HG02678 (cell line): ENCODE measurements around the gene IFRD2.

ENCODE experiments used
- ATAC-seq: cut with Tn5 transposase; IDR thresholded peaks from one replicate; pipeline ENCODE4 v1.9.1; 2021; ENCODE audit warnings: mild to moderate bottlenecking, moderate library complexity; ENCODE audit not compliant: unreplicated experiment

Gene IFRD2

GRCh38 chr3:50302095-50303012 is 10.1 kb upstream of the IFRD2 start:
- ATAC-seq: no peak

GRCh38 chr3:50300681-50301254 is 8.5 kb upstream of the IFRD2 start:
- ATAC-seq: no peak

GRCh38 chr3:50299929-50300680 is 7.9 kb upstream of the IFRD2 start:
- ATAC-seq: no peak

DNA sequence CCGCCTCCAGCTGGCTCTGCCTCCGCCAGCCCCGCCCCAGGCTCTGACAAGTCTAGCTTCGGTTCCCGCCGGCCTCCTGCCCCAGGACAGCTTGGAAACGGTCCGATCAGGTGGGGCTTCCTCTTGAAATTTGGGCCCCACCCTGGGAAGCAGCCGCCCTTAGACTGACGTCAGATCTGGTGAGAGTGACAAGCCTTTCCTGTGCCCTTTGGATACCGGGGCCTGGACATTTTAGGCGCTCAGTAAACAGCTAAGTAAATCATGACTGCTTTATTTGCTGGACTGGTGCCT is 7.4 kb upstream of the IFRD2 start:
- ATAC-seq: no peak

DNA sequence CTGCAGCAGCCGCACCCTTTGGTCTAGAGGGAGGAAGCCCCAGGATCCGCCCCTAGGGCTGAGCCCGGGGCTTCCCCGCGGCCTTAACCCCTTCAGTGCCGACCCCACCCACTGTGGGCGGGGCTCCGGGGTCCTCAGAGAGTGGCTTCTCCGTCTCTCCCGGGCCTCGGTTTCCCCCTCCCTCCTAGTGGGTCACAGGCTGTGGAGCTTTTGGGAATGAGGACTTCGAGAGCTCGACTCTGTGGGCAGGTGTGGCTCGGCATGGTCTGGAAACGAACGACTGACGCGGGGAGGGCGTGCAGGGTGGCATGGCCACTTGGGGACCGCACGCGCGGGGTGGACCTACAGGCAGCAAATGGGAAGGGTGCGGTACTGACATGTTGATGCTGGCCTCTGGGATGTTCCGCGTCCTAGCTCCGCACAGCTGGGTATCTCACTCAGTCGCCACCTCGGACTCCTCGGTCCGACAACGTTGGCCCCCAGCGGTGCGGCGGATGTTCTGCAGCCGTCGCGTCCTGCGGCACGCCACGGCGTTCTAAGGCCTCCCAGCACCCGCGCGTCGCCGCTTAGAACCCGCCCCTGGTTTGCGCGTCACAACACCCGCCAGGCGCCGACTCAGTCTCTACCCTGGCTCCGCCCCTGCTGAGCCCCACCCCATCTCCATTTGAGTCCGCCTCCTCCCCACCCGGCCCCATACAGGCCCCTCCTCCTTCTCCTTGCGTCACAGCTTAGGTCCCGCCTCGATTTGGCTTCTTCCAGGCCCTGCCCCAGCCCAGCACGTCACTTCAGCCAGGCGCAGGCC is 6.8 kb upstream of the IFRD2 start, which contains the start of the genes HYAL3 and NAA80:
TSS of gene HYAL3 (minus strand) at position 570 of the 802 bp plus-strand sequence. CDS start 3,803 bp downstream, outside the sequence.
TSS of gene NAA80 (minus strand) at position 570 of the 802 bp plus-strand sequence. CDS start 1,942 bp downstream, outside the sequence.
- peak; percentile 86 for ATAC-seq

DNA sequence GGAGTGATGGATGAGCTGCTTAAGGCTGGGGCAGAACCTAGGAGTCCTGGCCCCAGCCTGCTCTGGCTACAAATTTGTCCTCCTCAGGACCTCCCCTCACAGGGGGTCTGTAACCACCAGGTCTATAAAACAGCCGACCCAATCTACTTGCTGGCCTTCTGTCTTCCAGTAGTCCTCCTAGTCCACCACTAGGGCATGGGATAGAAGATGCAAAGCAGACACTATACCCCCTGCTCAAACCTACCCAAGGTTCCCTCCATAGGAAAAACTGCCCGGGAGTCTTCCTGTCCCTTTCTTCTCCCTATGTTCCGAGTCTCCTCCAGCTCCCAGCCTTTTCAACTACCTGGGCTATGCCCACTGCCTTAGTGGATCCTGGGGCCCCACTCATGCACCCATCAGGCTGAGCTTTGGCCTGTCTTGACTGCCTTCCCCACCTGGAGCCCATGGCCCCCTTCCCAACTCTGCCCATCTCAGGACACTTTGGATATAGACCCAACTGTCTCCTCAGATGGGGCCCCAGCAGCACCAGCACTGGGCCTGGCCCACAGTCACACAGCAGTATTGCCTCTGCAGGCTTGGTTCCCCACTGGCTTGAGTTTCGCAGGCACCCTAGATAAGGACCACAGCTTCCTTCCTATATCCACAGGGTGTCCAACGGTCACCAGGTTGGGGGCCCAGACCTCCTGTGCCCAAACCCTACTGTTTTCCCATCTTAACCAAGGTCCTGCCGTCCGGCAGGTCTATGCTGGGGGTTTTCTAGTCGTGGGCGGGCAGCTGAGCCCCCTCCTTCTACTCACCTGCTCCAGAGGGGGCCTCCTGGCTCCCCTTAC is 5.9 kb upstream of the IFRD2 start:
- no peak for ATAC-seq

DNA sequence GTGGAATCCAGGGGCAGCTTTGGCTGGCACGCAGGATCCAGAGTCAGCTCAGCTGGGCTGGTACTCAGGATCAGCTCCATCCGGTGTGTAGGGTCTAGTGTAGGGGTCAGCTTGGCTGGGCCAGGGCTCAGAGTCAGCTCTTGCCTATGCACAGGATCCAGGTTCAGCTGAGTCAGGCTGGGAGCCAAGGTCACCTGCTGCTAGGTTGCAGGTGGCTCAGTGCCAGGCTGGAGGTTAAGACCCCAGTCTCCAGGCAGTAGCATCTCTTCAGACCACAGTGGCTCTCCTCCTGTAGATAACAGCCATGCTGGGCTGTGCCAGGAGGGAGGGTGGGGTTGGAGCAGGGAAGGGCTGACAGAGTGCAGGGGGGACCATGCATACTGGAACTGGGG is 5.2 kb upstream of the IFRD2 start:
- ATAC-seq: no peak

- ATAC-seq: no peak
These were observed 4.6 kb upstream of the IFRD2 start for GRCh38 chr3:50296721-50297383.

DNA sequence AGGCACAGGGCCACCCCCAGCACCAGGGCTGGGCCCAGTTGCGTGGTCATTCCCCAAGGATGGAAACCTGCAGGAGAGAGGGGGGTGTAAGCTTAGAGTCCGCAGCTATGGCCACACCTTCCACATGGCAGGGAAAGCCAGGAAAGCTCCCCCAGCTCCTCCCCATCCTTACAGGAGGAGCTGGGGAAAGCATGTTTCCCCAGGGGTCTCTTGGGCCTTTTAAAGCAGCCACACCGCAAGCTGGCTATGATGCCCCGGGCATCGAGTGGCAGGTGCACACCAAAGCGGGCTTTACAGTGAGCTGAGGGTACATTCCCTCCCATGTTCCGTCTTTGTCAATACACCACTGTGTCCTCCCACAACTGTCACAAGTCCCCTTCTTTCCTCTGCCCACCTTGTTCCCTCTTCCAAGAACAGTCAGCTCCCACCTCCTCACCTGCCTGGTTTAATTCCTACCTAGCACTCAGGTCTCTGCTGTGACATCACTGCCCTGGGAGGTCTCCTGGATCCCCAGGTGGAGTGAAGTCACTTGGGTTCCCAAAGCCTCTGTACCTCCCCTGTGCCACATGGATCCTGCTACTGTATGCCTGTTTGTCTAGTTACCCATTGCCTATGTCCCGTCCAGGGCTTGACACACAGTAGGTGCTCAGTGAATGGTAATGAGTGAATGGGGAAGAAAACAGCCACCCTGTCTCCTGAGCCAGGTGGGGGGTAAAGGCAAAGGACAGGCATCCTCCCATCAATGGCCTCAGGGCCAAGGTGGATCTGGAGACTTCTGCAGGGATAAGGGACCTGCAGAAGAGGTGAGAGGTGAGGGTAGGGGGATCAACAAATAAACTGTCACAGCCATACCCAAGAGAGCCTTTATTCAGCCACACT is 3.6 kb upstream of the IFRD2 start:
- ATAC-seq: no peak

- ATAC-seq: no peak
These were observed 2.5 kb upstream of the IFRD2 start for GRCh38 chr3:50294492-50295403.

DNA sequence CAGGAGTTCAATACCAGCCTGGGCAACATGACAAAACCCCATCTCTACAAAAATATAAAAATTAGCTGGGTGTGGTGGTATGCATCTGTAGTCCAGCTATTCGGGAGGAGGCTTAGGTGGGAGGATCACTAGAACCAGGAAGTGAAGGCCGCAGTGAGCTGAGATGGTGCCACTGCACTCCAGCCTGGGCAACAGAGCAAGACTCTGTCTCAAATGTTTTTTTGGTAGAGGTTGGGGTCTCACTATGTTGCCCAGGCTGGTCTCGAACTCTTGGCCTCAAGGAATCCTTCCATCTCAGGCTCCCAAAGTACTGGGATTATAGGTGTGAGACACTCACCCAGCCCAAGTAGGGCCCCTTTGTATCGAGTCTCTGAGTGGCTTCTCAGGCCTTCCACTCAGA is 1.9 kb upstream of the IFRD2 start:
- ATAC-seq: no peak

DNA sequence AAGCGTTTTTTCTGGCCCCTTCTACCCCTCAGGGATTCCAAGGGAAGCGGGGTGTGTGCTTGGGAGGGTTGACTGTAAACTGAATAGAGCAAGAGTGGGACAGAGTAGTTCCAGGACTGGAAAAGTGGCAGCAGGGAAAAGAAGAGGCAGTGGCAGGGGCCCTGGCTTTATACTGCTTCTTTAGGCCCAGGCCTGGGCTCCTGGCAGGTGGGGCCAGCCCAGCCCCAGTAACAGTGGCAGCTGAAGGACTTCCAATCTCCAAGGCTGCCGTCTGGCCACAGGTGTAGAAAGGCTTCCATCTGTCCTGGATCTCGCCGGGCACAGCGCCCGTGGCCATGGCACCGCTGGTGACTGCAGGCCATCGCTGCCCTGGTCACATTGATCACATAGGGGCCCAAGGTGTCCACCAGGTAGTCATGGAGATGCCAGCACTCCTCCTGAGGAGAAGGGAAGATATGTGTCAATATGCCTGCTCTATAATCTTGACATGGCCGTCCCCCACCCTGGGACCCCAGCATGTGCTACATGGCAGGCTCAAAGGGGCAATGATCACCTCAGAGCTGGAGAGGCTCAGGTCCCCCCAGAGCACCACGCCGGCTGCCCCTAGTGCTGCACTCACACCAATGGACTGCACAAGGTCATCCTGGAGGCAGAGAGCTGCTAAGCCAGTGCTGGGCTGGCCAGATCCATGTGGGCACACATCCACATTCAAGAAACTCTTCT is 1.0 kb upstream of the IFRD2 start:
- ATAC-seq: no peak

DNA sequence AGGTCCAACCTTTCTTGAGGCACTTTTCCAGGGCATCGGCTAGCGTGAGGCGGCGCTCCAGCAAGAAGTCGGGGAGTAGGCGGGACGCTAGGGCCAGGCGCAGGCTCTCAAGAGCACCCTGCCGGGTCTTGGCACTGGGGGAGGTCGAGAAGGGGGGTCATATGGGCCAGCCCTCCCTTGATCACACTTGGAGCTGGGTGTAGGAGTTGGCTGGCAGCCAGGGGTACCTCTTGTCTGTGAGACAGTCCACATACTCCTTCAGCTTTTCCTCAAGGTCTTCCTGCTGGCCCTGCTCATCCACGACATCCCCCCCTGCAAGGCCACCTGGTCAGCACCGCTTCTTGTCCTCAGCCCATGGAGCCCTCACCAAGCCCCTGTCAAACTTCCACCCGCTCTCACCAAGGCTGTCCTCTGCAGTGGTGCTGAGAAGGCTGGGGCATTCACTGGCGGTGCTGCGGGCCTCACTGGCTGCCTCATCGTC is 2.0 kb downstream of the IFRD2 start:
- ATAC-seq: no peak

GRCh38 chr3:50289130-50289529 is 3.1 kb downstream of the IFRD2 start:
- ATAC-seq: no peak

DNA sequence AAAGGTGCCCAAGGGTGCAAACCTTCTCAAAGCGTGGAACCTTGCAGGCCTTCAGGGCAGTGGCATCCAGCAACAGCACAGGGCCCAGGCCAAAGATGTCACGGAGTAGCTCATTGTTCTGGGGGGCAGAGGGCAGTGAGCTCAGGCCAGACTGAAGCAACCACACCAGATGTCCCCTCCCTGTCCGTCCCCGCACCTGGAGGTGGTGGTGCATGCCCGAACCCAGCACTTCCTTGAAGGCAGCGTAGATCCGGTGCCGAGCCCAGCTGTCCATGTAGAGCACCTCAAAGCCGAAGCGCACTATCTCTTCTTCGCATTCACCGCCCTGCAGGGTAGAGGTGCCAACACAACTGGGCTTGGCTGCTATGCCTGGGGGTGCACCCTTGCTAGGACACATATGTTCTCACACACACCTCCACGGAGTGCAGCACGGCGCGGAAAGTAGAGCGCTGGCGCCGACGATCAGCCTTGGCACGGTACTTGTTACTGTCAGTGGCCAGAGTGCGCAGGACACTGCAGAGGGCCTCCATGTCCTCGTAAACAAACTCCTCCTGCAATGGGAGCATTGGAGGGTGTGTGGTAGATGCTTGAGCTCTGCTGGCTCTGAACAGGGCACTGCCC is 3.7 kb downstream of the IFRD2 start:
- ATAC-seq: no peak

- no peak for ATAC-seq
These were observed 5.0 kb downstream of the IFRD2 start for GRCh38 chr3:50287262-50287661.
